ENCODE measurements around the gene SERPINC1. TPM values are rescaled to one million over a fixed set of nuclear protein-coding genes. Genes with fewer than 3 reads are reported as not detected.

Gene SERPINC1
- total and polyA plus RNA-seq, 2 of the 13 experiments (the other 11 are each of a cell fraction or from before 2014, with no cell fraction given) = 142 to 205 TPM

- peak; percentile 83 for TF ChIP-seq RXRB (CRISPR knock-in tag; IDR thresholded peaks at IDR 0.05; ENCODE audit: borderline replicate concordance)
- no peak for TF ChIP-seq ZNF256 (CRISPR knock-in tag; conservative IDR thresholded peaks at IDR 0.05)
- TF ChIP-seq PCBP2 (optimal IDR thresholded peaks at IDR 0.05; ENCODE audit: low read depth, low read length, poor library complexity, severe bottlenecking) = no peak
- TF ChIP-seq ZNF782 (CRISPR knock-in tag; IDR thresholded peaks at IDR 0.05; ENCODE audit: borderline replicate concordance) = peak; percentile 26; the same call in 1 of the 2 replicates
- peak; percentile 25; the same call in 1 of the 2 replicates for TF ChIP-seq FOSL2 (CRISPR knock-in tag; IDR thresholded peaks at IDR 0.05)
- TF ChIP-seq MED13 (CRISPR knock-in tag; IDR thresholded peaks at IDR 0.05) = no peak
- TF ChIP-seq, protein P1, sequence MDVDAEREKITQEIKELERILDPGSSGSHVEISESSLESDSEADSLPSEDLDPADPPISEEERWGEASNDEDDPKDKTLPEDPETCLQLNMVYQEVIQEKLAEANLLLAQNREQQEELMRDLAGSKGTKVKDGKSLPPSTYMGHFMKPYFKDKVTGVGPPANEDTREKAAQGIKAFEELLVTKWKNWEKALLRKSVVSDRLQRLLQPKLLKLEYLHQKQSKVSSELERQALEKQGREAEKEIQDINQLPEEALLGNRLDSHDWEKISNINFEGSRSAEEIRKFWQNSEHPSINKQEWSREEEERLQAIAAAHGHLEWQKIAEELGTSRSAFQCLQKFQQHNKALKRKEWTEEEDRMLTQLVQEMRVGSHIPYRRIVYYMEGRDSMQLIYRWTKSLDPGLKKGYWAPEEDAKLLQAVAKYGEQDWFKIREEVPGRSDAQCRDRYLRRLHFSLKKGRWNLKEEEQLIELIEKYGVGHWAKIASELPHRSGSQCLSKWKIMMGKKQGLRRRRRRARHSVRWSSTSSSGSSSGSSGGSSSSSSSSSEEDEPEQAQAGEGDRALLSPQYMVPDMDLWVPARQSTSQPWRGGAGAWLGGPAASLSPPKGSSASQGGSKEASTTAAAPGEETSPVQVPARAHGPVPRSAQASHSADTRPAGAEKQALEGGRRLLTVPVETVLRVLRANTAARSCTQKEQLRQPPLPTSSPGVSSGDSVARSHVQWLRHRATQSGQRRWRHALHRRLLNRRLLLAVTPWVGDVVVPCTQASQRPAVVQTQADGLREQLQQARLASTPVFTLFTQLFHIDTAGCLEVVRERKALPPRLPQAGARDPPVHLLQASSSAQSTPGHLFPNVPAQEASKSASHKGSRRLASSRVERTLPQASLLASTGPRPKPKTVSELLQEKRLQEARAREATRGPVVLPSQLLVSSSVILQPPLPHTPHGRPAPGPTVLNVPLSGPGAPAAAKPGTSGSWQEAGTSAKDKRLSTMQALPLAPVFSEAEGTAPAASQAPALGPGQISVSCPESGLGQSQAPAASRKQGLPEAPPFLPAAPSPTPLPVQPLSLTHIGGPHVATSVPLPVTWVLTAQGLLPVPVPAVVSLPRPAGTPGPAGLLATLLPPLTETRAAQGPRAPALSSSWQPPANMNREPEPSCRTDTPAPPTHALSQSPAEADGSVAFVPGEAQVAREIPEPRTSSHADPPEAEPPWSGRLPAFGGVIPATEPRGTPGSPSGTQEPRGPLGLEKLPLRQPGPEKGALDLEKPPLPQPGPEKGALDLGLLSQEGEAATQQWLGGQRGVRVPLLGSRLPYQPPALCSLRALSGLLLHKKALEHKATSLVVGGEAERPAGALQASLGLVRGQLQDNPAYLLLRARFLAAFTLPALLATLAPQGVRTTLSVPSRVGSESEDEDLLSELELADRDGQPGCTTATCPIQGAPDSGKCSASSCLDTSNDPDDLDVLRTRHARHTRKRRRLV (CRISPR knock-in tag; IDR thresholded peaks at IDR 0.05) = 0 out of 2 replicates have a peak, but pooled peaks have one; percentile 34
- TF ChIP-seq, protein P2, sequence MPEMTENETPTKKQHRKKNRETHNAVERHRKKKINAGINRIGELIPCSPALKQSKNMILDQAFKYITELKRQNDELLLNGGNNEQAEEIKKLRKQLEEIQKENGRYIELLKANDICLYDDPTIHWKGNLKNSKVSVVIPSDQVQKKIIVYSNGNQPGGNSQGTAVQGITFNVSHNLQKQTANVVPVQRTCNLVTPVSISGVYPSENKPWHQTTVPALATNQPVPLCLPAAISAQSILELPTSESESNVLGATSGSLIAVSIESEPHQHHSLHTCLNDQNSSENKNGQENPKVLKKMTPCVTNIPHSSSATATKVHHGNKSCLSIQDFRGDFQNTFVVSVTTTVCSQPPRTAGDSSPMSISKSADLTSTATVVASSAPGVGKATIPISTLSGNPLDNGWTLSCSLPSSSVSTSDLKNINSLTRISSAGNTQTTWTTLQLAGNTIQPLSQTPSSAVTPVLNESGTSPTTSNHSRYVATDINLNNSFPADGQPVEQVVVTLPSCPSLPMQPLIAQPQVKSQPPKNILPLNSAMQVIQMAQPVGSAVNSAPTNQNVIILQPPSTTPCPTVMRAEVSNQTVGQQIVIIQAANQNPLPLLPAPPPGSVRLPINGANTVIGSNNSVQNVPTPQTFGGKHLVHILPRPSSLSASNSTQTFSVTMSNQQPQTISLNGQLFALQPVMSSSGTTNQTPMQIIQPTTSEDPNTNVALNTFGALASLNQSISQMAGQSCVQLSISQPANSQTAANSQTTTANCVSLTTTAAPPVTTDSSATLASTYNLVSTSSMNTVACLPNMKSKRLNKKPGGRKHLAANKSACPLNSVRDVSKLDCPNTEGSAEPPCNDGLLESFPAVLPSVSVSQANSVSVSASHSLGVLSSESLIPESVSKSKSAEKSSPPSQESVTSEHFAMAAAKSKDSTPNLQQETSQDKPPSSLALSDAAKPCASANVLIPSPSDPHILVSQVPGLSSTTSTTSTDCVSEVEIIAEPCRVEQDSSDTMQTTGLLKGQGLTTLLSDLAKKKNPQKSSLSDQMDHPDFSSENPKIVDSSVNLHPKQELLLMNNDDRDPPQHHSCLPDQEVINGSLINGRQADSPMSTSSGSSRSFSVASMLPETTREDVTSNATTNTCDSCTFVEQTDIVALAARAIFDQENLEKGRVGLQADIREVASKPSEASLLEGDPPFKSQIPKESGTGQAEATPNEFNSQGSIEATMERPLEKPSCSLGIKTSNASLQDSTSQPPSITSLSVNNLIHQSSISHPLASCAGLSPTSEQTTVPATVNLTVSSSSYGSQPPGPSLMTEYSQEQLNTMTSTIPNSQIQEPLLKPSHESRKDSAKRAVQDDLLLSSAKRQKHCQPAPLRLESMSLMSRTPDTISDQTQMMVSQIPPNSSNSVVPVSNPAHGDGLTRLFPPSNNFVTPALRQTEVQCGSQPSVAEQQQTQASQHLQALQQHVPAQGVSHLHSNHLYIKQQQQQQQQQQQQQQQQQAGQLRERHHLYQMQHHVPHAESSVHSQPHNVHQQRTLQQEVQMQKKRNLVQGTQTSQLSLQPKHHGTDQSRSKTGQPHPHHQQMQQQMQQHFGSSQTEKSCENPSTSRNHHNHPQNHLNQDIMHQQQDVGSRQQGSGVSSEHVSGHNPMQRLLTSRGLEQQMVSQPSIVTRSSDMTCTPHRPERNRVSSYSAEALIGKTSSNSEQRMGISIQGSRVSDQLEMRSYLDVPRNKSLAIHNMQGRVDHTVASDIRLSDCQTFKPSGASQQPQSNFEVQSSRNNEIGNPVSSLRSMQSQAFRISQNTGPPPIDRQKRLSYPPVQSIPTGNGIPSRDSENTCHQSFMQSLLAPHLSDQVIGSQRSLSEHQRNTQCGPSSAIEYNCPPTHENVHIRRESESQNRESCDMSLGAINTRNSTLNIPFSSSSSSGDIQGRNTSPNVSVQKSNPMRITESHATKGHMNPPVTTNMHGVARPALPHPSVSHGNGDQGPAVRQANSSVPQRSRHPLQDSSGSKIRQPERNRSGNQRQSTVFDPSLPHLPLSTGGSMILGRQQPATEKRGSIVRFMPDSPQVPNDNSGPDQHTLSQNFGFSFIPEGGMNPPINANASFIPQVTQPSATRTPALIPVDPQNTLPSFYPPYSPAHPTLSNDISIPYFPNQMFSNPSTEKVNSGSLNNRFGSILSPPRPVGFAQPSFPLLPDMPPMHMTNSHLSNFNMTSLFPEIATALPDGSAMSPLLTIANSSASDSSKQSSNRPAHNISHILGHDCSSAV (CRISPR knock-in tag; IDR thresholded peaks at IDR 0.05; ENCODE audit: borderline replicate concordance) = no peak
- TF ChIP-seq ZNF790 (CRISPR knock-in tag; IDR thresholded peaks at IDR 0.05; ENCODE audit: borderline replicate concordance) = peak; percentile 45; the same call in 1 of the 2 replicates
- TF ChIP-seq, protein P3, sequence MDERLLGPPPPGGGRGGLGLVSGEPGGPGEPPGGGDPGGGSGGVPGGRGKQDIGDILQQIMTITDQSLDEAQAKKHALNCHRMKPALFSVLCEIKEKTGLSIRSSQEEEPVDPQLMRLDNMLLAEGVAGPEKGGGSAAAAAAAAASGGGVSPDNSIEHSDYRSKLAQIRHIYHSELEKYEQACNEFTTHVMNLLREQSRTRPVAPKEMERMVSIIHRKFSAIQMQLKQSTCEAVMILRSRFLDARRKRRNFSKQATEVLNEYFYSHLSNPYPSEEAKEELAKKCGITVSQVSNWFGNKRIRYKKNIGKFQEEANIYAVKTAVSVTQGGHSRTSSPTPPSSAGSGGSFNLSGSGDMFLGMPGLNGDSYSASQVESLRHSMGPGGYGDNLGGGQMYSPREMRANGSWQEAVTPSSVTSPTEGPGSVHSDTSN (CRISPR knock-in tag; IDR thresholded peaks at IDR 0.05) = no peak
- TF ChIP-seq PHF20 (CRISPR knock-in tag; IDR thresholded peaks at IDR 0.05) = peak; percentile 67
Measured at GRCh38 chr1:173868266-173869020, 48.7 kb downstream of the SERPINC1 start, which contains the start of gene ZBTB37 (continued).

Data from HepG2 (cell line).